ENCODE data around the gene FMNL2. TPM values are rescaled to one million over a fixed set of nuclear protein-coding genes. Genes with fewer than 3 reads are reported as not detected.

The FMNL2 gene
- total RNA-seq, 4 donors from 2014 or later, result 23.5 to 28.0 (median 23.8) TPM

GRCh38 chr2:152558158-152558984 is 223.4 kb downstream of the FMNL2 start:
- WGBS, result 76% methylated on average over 7 of the region's 7 CpGs
- Histone ChIP-seq H3K27me3 (no peaks in the 10 kb centered on the region), H3K9me3 (no peaks in the 10 kb centered on the region), H3K36me3 (peaks cover 0 to 13% (median 7%) of the 10 kb centered on the region in 4 donors), H3K4me3 (no peak overlapping the region), H3K4me1 (no peaks in the 10 kb centered on the region), H3K27ac (replicated peaks in 1 of 4) (no peak overlapping the region)
- DNase-seq (ENCODE audit: extremely low spot score), result no peak
- no peak for TF ChIP-seq POLR2AphosphoS5 (IDR thresholded peaks at IDR 0.05)
- TF ChIP-seq EP300 (IDR thresholded peaks at IDR 0.05), result no peak
- TF ChIP-seq CTCF (IDR thresholded peaks at IDR 0.05), result no peak
- TF ChIP-seq POLR2A (IDR thresholded peaks at IDR 0.05; ENCODE audit: low read depth), result no peak
- intact Hi-C loops (cut with DNase I), result no loop called here

- intact Hi-C loops (cut with DNase I), result no loop called here
- Histone ChIP-seq H3K4me1 (no peaks in the 10 kb centered on the region), H3K36me3 (peaks cover 0 to 13% (median 7%) of the 10 kb centered on the region in 4 donors), H3K27me3 (no peaks in the 10 kb centered on the region), H3K9me3 (no peaks in the 10 kb centered on the region), H3K4me3 (no peak overlapping the region), H3K27ac (replicated peaks in 1 of 4) (no peak overlapping the region)
- TF ChIP-seq EP300 (IDR thresholded peaks at IDR 0.05) (no peak), POLR2AphosphoS5 (IDR thresholded peaks at IDR 0.05) (no peak), CTCF (IDR thresholded peaks at IDR 0.05) (no peak), POLR2A (IDR thresholded peaks at IDR 0.05; ENCODE audit: low read depth) (no peak)
- DNase-seq (ENCODE audit: extremely low spot score), result no peak
- WGBS, result 93% methylated on average over 4 of the region's 4 CpGs
These were observed 224.0 kb downstream of the FMNL2 start for GRCh38 chr2:152559008-152559407.

GRCh38 chr2:152560166-152560565 is 225.2 kb downstream of the FMNL2 start:
- no peaks in the 10 kb centered on the region for H3K9me3 ChIP-seq
- H3K27me3 ChIP-seq, result no peaks in the 10 kb centered on the region
- no peak overlapping the region for H3K27ac ChIP-seq (replicated peaks in 1 of 4)
- intact Hi-C loops (cut with DNase I), result no loop called here
- no peak for DNase-seq (ENCODE audit: extremely low spot score)
- no peak for TF ChIP-seq CTCF (IDR thresholded peaks at IDR 0.05)
- no peak for TF ChIP-seq EP300 (IDR thresholded peaks at IDR 0.05)
- no peak for TF ChIP-seq POLR2AphosphoS5 (IDR thresholded peaks at IDR 0.05)
- no peak for TF ChIP-seq POLR2A (IDR thresholded peaks at IDR 0.05; ENCODE audit: low read depth)
- peaks cover 0 to 13% (median 7%) of the 10 kb centered on the region in 4 donors for H3K36me3 ChIP-seq
- no peak overlapping the region for H3K4me3 ChIP-seq
- H3K4me1 ChIP-seq, result no peaks in the 10 kb centered on the region

- Histone ChIP-seq H3K4me1 (no peaks in the 10 kb centered on the region), H3K9me3 (no peaks in the 10 kb centered on the region), H3K4me3 (no peak overlapping the region), H3K27ac (replicated peaks in 1 of 4) (no peak overlapping the region), H3K36me3 (peaks cover 0 to 13% (median 7%) of the 10 kb centered on the region in 4 donors), H3K27me3 (no peaks in the 10 kb centered on the region)
- DNase-seq (ENCODE audit: extremely low spot score), result no peak
- 89% methylated on average over 6 of the region's 6 CpGs for WGBS
- TF ChIP-seq POLR2A (IDR thresholded peaks at IDR 0.05; ENCODE audit: low read depth) (no peak), CTCF (IDR thresholded peaks at IDR 0.05) (no peak)
- intact Hi-C loops (cut with DNase I), result no loop called here
These were observed 226.1 kb downstream of the FMNL2 start for GRCh38 chr2:152560873-152561595.

Data from esophagus muscularis mucosa (tissue), 4 donors.